Right cardiac atrium (tissue), 5 donors: ENCODE results near the gene SMARCD3. TPM values are rescaled to one million over a fixed set of nuclear protein-coding genes. Genes with fewer than 3 reads are reported as not detected.

Experiments used
- ATAC-seq, 2 donors: fragments of 200-7000 bp; cut with Tn5 transposase; one replicate each; pipeline versions ENCODE4 v1.8.0 to v1.9.1; 2020; ENCODE audit warnings: moderate library complexity in 2 of 2, mild to moderate bottlenecking in 1 of 2
- DNase-seq, 3 donors: peaks; one replicate each; pipeline ENCODE4 v3.0.0-alpha.2; 2020
- H3K27ac ChIP-seq: one replicate; pipeline ENCODE4 v1.5.1; 2013; ENCODE audit warnings: mild to moderate bottlenecking, low read length, control low read depth, moderate library complexity
- H3K27me3 ChIP-seq: one replicate; pipeline ENCODE4 v1.6.1; 2013; ENCODE audit not compliant: control insufficient read depth, insufficient read depth
- H3K4me1 ChIP-seq: one replicate; pipeline ENCODE4 v1.6.1; 2013; ENCODE audit warnings: low read length; ENCODE audit not compliant: control insufficient read depth, insufficient read depth
- H3K4me3 ChIP-seq: one replicate; pipeline ENCODE4 v1.5.1; 2013; ENCODE audit warnings: low read length, control low read depth
- H3K9me3 ChIP-seq: one replicate; pipeline ENCODE4 v1.6.1; 2013; ENCODE audit warnings: low read length; ENCODE audit not compliant: control insufficient read depth
- WGBS: extraction: QIAGEN DNeasy Blood & Tissue Kit; methylation state at CpG from one replicate; pipeline ENCODE4 v1.1.7; 2013; 5-methylcytosine and 5-hydroxymethylcytosine counted together
- intact Hi-C, 4 donors: fragments of 100-400 bp; cut with DNase I; formaldehyde crosslinking; loops; one replicate each; pipeline versions ENCODE4 v1.11.0 to v1.14.0; 2022 to 2023
- polyA plus RNA-seq: library from polyadenylated mRNA; stranded (reverse); fragments of 200-250 nt; gene quantifications from one replicate; pipeline ENCODE4 v1.2.3, GENCODE V29; 2013
- total RNA-seq, 4 donors: library from RNA; stranded (reverse); fragmentation: NEBNext Ultra II Directional; extraction: Animal tissue kit (Norgen Biotek cat#: 25700); gene quantifications; one replicate each; pipeline ENCODE4 v1.2.1, GENCODE V29; 2021
- donor health status: healthy with polysubstance abuse.
- donor health status: DM: no; HTN: yes; CAD: no.
- donor health status: DM: no; HTN: no; CAD: no.
- donor health status: DM: no; HTN: yes; CAD: no; lungs with severe emphysema.
- donor health status: DM: yes; HTN: yes; CAD: no.

The SMARCD3 gene
- total and polyA plus RNA-seq, 5 donors: 141 to 291 (median 223) TPM

GRCh38 chr7:151225948-151226510 lies 22.5 kb downstream of the SMARCD3 start:
- no peaks in the 10 kb centered on the region for H3K9me3 ChIP-seq
- no peak for ATAC-seq
- H3K27ac ChIP-seq: no peak overlapping the region
- peak in 1 of 3 donors; percentile 40 for DNase-seq
- peaks cover 6% of the 10 kb centered on the region for H3K4me1 ChIP-seq
- H3K27me3 ChIP-seq: no peaks in the 10 kb centered on the region
- H3K4me3 ChIP-seq: peak overlapping the region; percentile 83
- WGBS: 56% methylated on average over 8 of the region's 8 CpGs
- intact Hi-C loops: no loop called here

DNA sequence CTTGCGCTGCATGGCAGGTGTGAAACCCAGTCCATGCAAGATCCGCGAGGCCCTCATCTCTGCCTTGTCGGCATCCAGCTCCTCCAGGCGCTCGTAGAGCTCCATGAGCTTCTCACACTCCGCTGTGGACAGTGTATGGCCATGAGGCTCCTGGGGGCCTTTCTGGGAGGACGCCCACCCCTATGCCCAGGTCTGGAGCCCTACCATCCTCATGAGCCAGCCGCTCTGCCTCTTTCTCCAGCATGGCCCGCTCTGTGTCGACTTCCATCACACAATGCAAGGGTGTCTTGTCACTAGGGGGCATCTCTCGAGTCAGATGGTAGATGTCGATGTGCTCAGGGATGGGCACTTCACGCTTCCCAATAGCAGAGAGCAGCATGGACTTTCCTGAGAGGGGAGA lies 24.8 kb downstream of the SMARCD3 start:
- WGBS: 92% methylated on average over 14 of the region's 14 CpGs

DNA sequence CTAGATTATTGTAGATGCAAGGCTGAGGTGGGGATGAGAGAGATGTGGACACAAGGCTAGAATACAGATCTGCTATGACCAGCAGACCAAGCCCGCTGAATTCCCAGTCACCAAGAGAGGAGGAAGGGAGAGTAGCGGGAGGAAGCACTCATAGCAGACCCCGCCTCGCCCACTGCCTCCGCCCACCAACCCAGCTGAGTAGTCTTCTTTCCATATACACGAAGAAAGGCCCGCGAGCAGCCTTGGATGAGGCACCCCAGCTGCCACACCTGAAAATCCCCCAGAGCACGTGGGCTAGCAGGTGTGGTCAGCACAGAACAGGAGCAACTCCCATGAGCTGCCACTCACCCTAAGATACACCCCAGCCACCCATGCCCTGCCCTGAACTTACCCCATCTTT lies 30.3 kb downstream of the SMARCD3 start:
- Histone ChIP-seq H3K27ac (no peak overlapping the region), H3K27me3 (no peaks in the 10 kb centered on the region), H3K9me3 (no peaks in the 10 kb centered on the region), H3K4me3 (no peak overlapping the region), H3K4me1 (no peaks in the 10 kb centered on the region)
- 93% methylated on average over 9 of the region's 9 CpGs for WGBS
- peak in 1 of 3 donors; percentile 34 for DNase-seq
- ATAC-seq: no peak
- intact Hi-C loops: no loop called here

More for the DNA sequence above, 24.8 kb downstream of the SMARCD3 start:
- ATAC-seq (no peak), DNase-seq (peak in 1 of 3 donors; percentile 16)
- Histone ChIP-seq H3K9me3 (no peaks in the 10 kb centered on the region), H3K4me3 (no peak overlapping the region), H3K27ac (no peak overlapping the region), H3K4me1 (peaks cover 6% of the 10 kb centered on the region), H3K27me3 (no peaks in the 10 kb centered on the region)
- intact Hi-C loops: no loop called here

- Histone ChIP-seq H3K4me1 (no peaks in the 10 kb centered on the region), H3K27ac (no peak overlapping the region), H3K4me3 (no peak overlapping the region), H3K9me3 (no peaks in the 10 kb centered on the region), H3K27me3 (no peaks in the 10 kb centered on the region)
- DNase-seq (no peak), ATAC-seq (no peak)
- intact Hi-C loops: no loop called here
- WGBS: 94% methylated on average over 5 of the region's 5 CpGs
Observed at GRCh38 chr7:151215396-151215795, 33.1 kb downstream of the SMARCD3 start.

GRCh38 chr7:151213826-151214225 lies 34.7 kb downstream of the SMARCD3 start:
- 79% methylated on average over 3 of the region's 3 CpGs for WGBS
- intact Hi-C loops: no loop called here

GRCh38 chr7:151212626-151213025 lies 35.9 kb downstream of the SMARCD3 start:
- Histone ChIP-seq H3K27me3 (no peaks in the 10 kb centered on the region), H3K27ac (no peak overlapping the region), H3K9me3 (no peaks in the 10 kb centered on the region), H3K4me1 (no peaks in the 10 kb centered on the region), H3K4me3 (no peak overlapping the region)
- no peak for ATAC-seq
- no peak for DNase-seq
- intact Hi-C loops: no loop called here
- whole genome bisulfite sequencing: 80% methylated on average over 5 of the region's 5 CpGs

More at GRCh38 chr7:151213826-151214225, 34.7 kb downstream of the SMARCD3 start:
- no peaks in the 10 kb centered on the region for H3K27me3 ChIP-seq
- H3K27ac ChIP-seq: no peak overlapping the region
- no peak for ATAC-seq
- peak in 1 of 3 donors; percentile 0 for DNase-seq
- no peaks in the 10 kb centered on the region for H3K9me3 ChIP-seq
- no peak overlapping the region for H3K4me3 ChIP-seq
- H3K4me1 ChIP-seq: no peaks in the 10 kb centered on the region

DNA sequence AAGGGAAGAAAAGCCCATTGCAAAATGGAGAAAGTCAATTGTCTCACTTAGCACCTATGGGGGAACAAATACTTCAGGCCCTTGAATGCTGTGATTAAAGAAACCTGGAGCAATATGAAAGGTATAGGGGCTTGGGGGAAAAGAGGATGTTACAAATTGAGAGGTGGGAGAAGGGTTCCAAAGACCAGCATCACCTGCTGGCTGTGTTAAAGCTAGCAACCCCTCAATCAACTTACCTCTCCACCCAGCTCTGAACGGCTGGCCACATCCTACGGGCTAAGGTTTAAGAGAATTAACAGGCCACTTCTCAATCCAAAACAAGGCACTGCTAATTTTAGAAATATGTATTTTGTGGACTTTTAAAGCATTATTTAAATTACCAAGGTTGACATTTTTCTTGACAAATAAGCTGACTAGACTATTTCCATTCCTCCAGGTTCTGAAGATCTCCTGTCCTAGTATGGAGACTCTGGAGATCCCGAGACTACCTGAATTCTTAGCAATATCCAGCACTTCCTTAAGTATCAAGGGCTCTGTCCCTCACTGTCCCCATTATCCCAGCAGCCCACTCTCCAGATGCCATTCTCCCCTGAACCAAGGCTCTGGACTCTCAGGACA lies 37.2 kb downstream of the SMARCD3 start:
- peak in 1 of 3 donors; percentile 1 for DNase-seq
- intact Hi-C loops: no loop called here
- no peak for ATAC-seq

GRCh38 chr7:151210087-151210854 lies 38.2 kb downstream of the SMARCD3 start, which contains the start of gene H2BK1:
H2BK1 (minus strand) TSS chr7:151210488; CDS start chr7:151210318, 170 bp downstream.
- no peak within 1 kb of the TSS for H3K4me3 ChIP-seq
- no peak within 1 kb of the TSS for H3K27ac ChIP-seq
- no peak for ATAC-seq
- DNase-seq: peak in 1 of 3 donors; percentile 27
- 84% methylated on average over 17 of the region's 17 CpGs for WGBS
- intact Hi-C loops: no loop called here
- no peaks in the 10 kb centered on the region for H3K9me3 ChIP-seq
- no peaks in the 10 kb centered on the region for H3K4me1 ChIP-seq
- H3K27me3 ChIP-seq: no peaks in the 10 kb centered on the region

More for the DNA sequence above, 37.2 kb downstream of the SMARCD3 start:
- Histone ChIP-seq H3K27me3 (no peaks in the 10 kb centered on the region), H3K9me3 (no peaks in the 10 kb centered on the region), H3K4me1 (no peaks in the 10 kb centered on the region), H3K4me3 (no peak overlapping the region), H3K27ac (no peak overlapping the region)
- 81% methylated on average over 3 of the region's 3 CpGs for WGBS

DNA sequence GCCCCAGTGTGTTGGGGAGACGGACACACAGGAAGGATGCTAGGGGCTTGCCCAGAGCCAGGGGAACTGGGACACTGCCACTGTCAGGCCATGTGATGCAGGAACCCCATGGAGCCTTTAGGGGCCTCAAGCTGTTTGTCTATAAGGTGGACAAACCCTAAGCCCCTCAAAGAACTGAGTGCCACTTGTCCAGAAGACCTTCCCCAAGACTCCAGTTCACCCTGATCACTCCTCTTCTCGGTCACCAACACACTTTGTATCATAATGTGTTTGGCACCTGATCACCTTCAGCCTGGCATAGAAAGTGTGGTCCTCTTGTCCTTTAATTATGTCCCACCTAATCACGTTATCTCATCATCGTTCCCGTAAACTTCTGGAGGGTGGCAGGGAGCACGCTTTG lies 38.9 kb downstream of the SMARCD3 start:
- Histone ChIP-seq H3K9me3 (no peaks in the 10 kb centered on the region), H3K27ac (no peak overlapping the region), H3K4me1 (no peaks in the 10 kb centered on the region), H3K4me3 (no peak overlapping the region), H3K27me3 (no peaks in the 10 kb centered on the region)
- DNase-seq (peak in 1 of 3 donors; percentile 16), ATAC-seq (no peak)
- 79% methylated on average over 6 of the region's 6 CpGs for WGBS
- intact Hi-C loops: no loop called here

DNA sequence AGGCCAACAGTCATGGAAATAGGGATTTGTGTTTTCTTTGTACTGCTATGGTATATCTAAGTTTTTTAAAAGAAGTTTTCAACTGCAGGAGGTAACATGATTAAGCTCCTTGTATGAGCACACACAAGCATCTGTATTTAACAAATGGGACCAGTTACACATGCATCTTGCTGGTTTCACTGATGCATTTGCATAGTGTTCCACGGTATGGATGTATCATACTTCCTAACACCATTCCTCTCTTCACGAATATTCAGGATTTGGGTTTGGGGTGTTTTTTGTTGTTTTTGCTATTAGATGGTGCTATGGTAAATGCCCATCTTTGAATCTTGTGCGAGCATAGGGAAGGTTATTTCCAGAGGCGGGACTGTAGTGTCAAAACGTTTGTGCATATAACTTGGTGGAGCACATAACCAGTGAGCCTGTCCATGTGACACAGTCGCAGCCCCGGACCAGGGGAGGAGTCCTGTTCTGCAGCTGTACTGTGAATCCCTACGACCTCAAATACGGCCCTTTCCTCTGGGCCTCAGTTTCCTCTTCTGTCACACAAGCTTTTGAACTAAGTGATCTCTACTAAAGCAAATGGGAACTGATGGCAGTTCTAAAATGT lies 40.1 kb downstream of the SMARCD3 start:
- no peak for ATAC-seq
- WGBS: 68% methylated on average over 9 of the region's 9 CpGs
- no peak overlapping the region for H3K27ac ChIP-seq

DNA sequence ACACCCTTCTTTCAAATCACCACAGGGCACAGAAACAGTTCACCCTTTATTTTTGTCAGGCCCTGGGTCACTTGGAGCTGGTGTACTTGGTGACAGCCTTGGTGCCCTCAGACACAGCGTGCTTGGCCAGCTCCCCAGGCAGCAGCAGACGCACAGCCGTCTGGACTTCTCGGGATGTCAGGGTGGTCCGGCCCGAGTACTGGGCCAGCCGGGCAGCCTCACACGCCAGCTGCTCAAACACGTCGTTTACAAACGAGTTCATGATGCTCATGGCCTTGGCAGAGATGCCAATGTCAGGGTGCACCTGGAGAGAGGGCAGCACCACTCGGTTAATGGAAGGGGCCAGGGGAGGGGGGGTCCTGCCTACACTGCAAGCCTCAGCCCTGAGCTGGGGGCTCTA lies 40.7 kb downstream of the SMARCD3 start:
- Histone ChIP-seq H3K4me1 (no peaks in the 10 kb centered on the region), H3K9me3 (no peaks in the 10 kb centered on the region), H3K27me3 (no peaks in the 10 kb centered on the region), H3K4me3 (no peak overlapping the region), H3K27ac (no peak overlapping the region)
- intact Hi-C loops: no loop called here
- ATAC-seq (no peak), DNase-seq (peak in 1 of 3 donors; percentile 35)
- WGBS: 78% methylated on average over 12 of the region's 12 CpGs

More for the DNA sequence above, 40.1 kb downstream of the SMARCD3 start:
- Histone ChIP-seq H3K27me3 (no peaks in the 10 kb centered on the region), H3K9me3 (no peaks in the 10 kb centered on the region), H3K4me3 (no peak overlapping the region), H3K4me1 (no peaks in the 10 kb centered on the region)
- DNase-seq: peak in 1 of 3 donors; percentile 2
- intact Hi-C loops: no loop called here
